Transverse colon (tissue), 3 donors: ENCODE data around the gene DDX10.

Source experiments
- CTCF ChIP-seq, 5 experiments: fragments of 200-600 bp in 3 of 5; fragments of 450-650 bp in 2 of 5; sonication (generic) in 3 of 5; IDR thresholded peaks; 1 replicate in 2 of 5; 2 replicates in 3 of 5; pipeline ENCODE4 v1.5.1; 2016 to 2017; ENCODE audit warnings: antibody characterized with exemption in 5 of 5, inconsistent platforms in 3 of 5, mild to moderate bottlenecking in 2 of 5, moderate library complexity in 1 of 5
- EP300 ChIP-seq: sonication (generic); formaldehyde crosslinking; IDR thresholded peaks from one replicate; pipeline ENCODE4 v1.6.1; 2017; ENCODE audit warnings: antibody characterized with exemption, low read depth

DNA sequence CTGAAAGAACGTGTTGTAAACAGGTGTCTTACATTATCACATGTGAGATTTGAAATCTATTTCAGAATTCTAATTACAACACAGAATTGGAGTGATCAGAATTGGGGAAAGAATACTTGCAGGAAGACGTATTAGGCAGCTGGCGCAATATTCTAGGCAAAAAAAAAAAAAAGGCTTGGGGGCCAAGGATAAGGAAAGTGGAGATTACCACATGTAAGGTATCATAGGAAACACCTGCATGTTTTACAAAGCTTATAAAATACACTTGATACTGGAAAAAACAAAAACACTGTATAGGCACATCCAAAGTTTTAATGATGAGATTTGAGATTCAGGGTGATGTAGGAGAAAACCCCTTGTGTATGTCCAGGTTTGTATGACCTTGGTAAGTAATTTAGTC, 245.1 kb downstream of the DDX10 start:
- TF ChIP-seq CTCF (IDR thresholded peaks at IDR 0.05): no peak
- no peak for TF ChIP-seq EP300
